HFF-Myc (cell line): ENCODE measurements around the gene ZNF672.

Experiments used
- DNase-seq: peaks from one replicate; pipeline ENCODE4 v3.0.0-alpha.2; 2011; ENCODE audit warnings: low read depth; ENCODE audit errors: extremely low read depth
- H3K4me3 ChIP-seq: replicated peaks from 2 replicates; pipeline ENCODE4 v1.5.1; 2011; ENCODE audit warnings: low read depth, mild to moderate bottlenecking, control low read depth, low read length
- CTCF ChIP-seq: IDR thresholded peaks from 2 replicates; pipeline ENCODE4 v1.5.1; 2012; ENCODE audit warnings: mild to moderate bottlenecking, low read depth, low read length, control low read depth; ENCODE audit errors: missing control alignments

The ZNF672 gene

GRCh38 chr1:248814351-248814750 is 23.7 kb upstream of the ZNF672 start:
- no peak for DNase-seq
- no peak overlapping the region for H3K4me3 ChIP-seq
- no peak for TF ChIP-seq CTCF

GRCh38 chr1:248815407-248816034 is 22.5 kb upstream of the ZNF672 start:
- TF ChIP-seq CTCF = no peak
- no peak for DNase-seq
- H3K4me3 ChIP-seq = no peak overlapping the region

- DNase-seq = no peak
- no peak overlapping the region for H3K4me3 ChIP-seq
- no peak for TF ChIP-seq CTCF
Observed at GRCh38 chr1:248816042-248816851, 21.8 kb upstream of the ZNF672 start.

GRCh38 chr1:248817065-248817464 is 21.0 kb upstream of the ZNF672 start:
- no peak for TF ChIP-seq CTCF
- no peak for DNase-seq
- H3K4me3 ChIP-seq = no peak overlapping the region

- TF ChIP-seq CTCF = no peak
- DNase-seq = no peak
- no peak overlapping the region for H3K4me3 ChIP-seq
Observed at GRCh38 chr1:248818505-248819374, 19.3 kb upstream of the ZNF672 start.

- DNase-seq = no peak
- TF ChIP-seq CTCF = no peak
- H3K4me3 ChIP-seq = no peak overlapping the region
Observed at GRCh38 chr1:248820041-248820585, 17.9 kb upstream of the ZNF672 start.
